ENCODE data around the gene WBP1.
"Not testable (repeated sequence)": the region's sequence is repeated elsewhere in the genome, so short reads cannot be mapped to it uniquely, and the experiment has no call there.

Gene WBP1

DNA sequence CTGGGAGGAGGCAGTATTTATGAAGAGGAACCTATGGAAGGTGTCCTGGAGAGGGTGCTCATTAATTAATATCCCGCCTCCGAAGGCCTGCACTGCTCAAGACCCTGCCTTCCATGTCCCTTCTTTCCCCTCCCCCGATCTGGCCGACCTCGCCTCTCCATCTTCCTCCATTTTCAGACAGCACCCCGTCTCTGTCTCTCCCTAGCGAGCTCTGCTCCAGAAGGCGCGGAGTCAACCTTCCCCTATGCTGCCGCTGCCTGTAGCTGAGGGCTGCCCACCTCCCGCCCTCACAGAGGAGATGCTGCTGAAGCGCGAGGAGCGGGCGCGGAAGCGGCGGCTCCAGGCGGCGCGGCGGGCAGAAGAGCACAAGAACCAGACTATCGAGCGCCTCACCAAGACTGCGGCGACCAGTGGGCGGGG lies 1.1 kb upstream of the WBP1 start:
- peak overlapping the region; percentile 44 for H3K4me2 ChIP-seq (ENCODE audit: low read length)
- peaks cover 6% of the 10 kb centered on the region for H3K4me1 ChIP-seq (ENCODE audit: control insufficient read depth, low read depth, low read length)
- peak overlapping the region; percentile 12 for H2BK5ac ChIP-seq (ENCODE audit: low read length)
- no peak overlapping the region for H2BK120ac ChIP-seq (ENCODE audit: low read depth, low read length)
- peak overlapping the region; percentile 13 for H3K4me3 ChIP-seq (ENCODE audit: low read length)
- no peak overlapping the region for H2AK5ac ChIP-seq (ENCODE audit: low read length)
- H4K8ac ChIP-seq (ENCODE audit: low read depth, low read length) = peak overlapping the region; percentile 43
- peak overlapping the region; percentile 22 for H3K4ac ChIP-seq (ENCODE audit: low read depth, low read length)
- H3K9ac ChIP-seq (ENCODE audit: low read length) = peak overlapping the region; percentile 71
- peaks cover 10% of the 10 kb centered on the region for H3K79me1 ChIP-seq (ENCODE audit: low read length)
- H3K79me2 ChIP-seq (ENCODE audit: control insufficient read depth, insufficient read depth, low read length) = peaks cover 9% of the 10 kb centered on the region
- H3K27me3 ChIP-seq (ENCODE audit: insufficient read depth, low read length, poor library complexity) = no peaks in the 10 kb centered on the region
- peaks cover 3% of the 10 kb centered on the region for H3K36me3 ChIP-seq (ENCODE audit: control insufficient read depth, insufficient read depth, low read length)
- no peak overlapping the region for H3K23ac ChIP-seq (ENCODE audit: low read length)
- H4K5ac ChIP-seq (ENCODE audit: low read length) = no peak overlapping the region
- peak overlapping the region; percentile 77 for H3K56ac ChIP-seq (ENCODE audit: low read length)
- WGBS (ENCODE audit: extremely low coverage, insufficient coverage, low lambda C conversion rate) = no CpG with 5 or more reads among the region's 27 CpGs
- no peak overlapping the region for H3K18ac ChIP-seq (ENCODE audit: low read length)
- DNase-seq = no peak
- peak overlapping the region; percentile 74 for H3K27ac ChIP-seq (ENCODE audit: low read depth, low read length)
- no peak overlapping the region for H2BK15ac ChIP-seq (replicated peaks; ENCODE audit: low read depth)

DNA sequence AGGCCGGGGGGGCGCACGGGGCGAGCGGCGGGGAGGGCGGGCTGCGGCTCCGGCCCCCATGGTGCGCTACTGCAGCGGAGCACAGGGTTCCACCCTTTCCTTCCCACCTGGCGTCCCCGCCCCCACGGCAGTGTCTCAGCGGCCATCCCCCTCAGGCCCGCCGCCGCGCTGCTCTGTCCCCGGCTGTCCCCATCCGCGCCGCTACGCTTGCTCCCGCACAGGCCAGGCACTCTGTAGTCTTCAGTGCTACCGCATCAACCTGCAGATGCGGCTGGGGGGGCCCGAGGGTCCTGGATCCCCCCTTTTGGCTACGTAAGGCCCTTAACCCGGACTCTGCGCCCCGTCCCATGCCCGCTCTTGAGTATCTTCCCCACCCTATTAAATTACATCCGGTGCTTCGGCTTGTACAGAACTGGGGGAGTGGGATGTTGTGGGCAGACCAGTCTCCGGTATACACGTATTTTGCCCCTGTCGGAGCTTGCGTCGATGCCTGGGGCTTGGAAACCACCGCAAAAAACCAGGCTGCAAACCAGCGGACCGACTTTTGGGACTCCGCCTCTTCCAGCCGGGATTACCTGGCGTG lies 598 bp upstream of the WBP1 start:
- Histone ChIP-seq H3K79me2 (ENCODE audit: control insufficient read depth, insufficient read depth, low read length) (peaks cover 9% of the 10 kb centered on the region), H2BK120ac (ENCODE audit: low read depth, low read length) (no peak overlapping the region), H4K5ac (ENCODE audit: low read length) (no peak overlapping the region), H2BK5ac (ENCODE audit: low read length) (peak overlapping the region; percentile 76), H3K4me2 (ENCODE audit: low read length) (peak overlapping the region; percentile 86), H3K4me3 (ENCODE audit: low read length) (peak overlapping the region; percentile 68), H4K8ac (ENCODE audit: low read depth, low read length) (no peak overlapping the region), H3K4me1 (ENCODE audit: control insufficient read depth, low read depth, low read length) (peaks cover 6% of the 10 kb centered on the region), H3K18ac (ENCODE audit: low read length) (peak overlapping the region; percentile 34), H3K4ac (ENCODE audit: low read depth, low read length) (peak overlapping the region; percentile 22), H3K23ac (ENCODE audit: low read length) (no peak overlapping the region), H3K36me3 (ENCODE audit: control insufficient read depth, insufficient read depth, low read length) (peaks cover 3% of the 10 kb centered on the region), H3K9ac (ENCODE audit: low read length) (peak overlapping the region; percentile 93), H2BK15ac (replicated peaks; ENCODE audit: low read depth) (no peak overlapping the region), H2AK5ac (ENCODE audit: low read length) (no peak overlapping the region), H3K27me3 (ENCODE audit: insufficient read depth, low read length, poor library complexity) (no peaks in the 10 kb centered on the region), H3K56ac (ENCODE audit: low read length) (peak overlapping the region; percentile 97), H3K79me1 (ENCODE audit: low read length) (peaks cover 10% of the 10 kb centered on the region), H3K27ac (ENCODE audit: low read depth, low read length) (peak overlapping the region; percentile 93)
- DNase-seq = peak; percentile 80
- WGBS (ENCODE audit: extremely low coverage, insufficient coverage, low lambda C conversion rate) = no CpG with 5 or more reads among the region's 46 CpGs

DNA sequence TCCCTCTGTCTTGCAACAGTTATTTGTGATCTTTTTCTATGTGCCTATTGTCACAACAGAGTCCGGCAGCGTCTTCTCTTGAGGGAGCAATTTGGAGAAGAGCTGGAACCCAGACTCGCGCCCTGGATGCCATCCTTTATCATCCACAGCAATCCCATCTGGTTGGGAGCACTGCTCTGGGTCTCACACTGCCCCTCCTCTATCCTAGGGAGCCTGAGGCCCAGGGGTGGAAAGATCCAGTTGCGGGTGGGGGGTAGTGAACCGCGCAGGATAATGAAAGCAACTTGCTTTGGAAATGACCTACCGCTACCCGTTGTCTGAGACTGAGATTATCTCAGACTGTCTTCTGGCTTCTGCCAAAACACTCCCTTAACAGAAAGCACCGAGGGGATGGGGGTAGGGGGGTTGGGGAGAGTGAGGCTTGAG lies 713 bp downstream of the WBP1 start:
- no peak overlapping the region for H2BK120ac ChIP-seq (ENCODE audit: low read depth, low read length)
- peak overlapping the region; percentile 100 for H3K56ac ChIP-seq (ENCODE audit: low read length)
- no peak overlapping the region for H3K27ac ChIP-seq (ENCODE audit: low read depth, low read length)
- H2AK5ac ChIP-seq (ENCODE audit: low read length) = peak overlapping the region; percentile 84
- peaks cover 3% of the 10 kb centered on the region for H3K36me3 ChIP-seq (ENCODE audit: control insufficient read depth, insufficient read depth, low read length)
- no peak overlapping the region for H2BK15ac ChIP-seq (replicated peaks; ENCODE audit: low read depth)
- H3K18ac ChIP-seq (ENCODE audit: low read length) = no peak overlapping the region
- peak overlapping the region; percentile 82 for H4K5ac ChIP-seq (ENCODE audit: low read length)
- H3K27me3 ChIP-seq (ENCODE audit: insufficient read depth, low read length, poor library complexity) = no peaks in the 10 kb centered on the region
- H3K9ac ChIP-seq (ENCODE audit: low read length) = peak overlapping the region; percentile 100
- no CpG with 5 or more reads among the region's 10 CpGs for WGBS (ENCODE audit: extremely low coverage, insufficient coverage, low lambda C conversion rate)
- no peak overlapping the region for H3K23ac ChIP-seq (ENCODE audit: low read length)
- peaks cover 6% of the 10 kb centered on the region for H3K4me1 ChIP-seq (ENCODE audit: control insufficient read depth, low read depth, low read length)
- peak overlapping the region; percentile 99 for H3K4me3 ChIP-seq (ENCODE audit: low read length)
- H4K8ac ChIP-seq (ENCODE audit: low read depth, low read length) = no peak overlapping the region
- peak overlapping the region; percentile 28 for H3K4ac ChIP-seq (ENCODE audit: low read depth, low read length)
- peak overlapping the region; percentile 96 for H3K4me2 ChIP-seq (ENCODE audit: low read length)
- H3K79me2 ChIP-seq (ENCODE audit: control insufficient read depth, insufficient read depth, low read length) = peaks cover 9% of the 10 kb centered on the region
- DNase-seq = no peak
- peak overlapping the region; percentile 35 for H2BK5ac ChIP-seq (ENCODE audit: low read length)
- peaks cover 10% of the 10 kb centered on the region for H3K79me1 ChIP-seq (ENCODE audit: low read length)

DNA sequence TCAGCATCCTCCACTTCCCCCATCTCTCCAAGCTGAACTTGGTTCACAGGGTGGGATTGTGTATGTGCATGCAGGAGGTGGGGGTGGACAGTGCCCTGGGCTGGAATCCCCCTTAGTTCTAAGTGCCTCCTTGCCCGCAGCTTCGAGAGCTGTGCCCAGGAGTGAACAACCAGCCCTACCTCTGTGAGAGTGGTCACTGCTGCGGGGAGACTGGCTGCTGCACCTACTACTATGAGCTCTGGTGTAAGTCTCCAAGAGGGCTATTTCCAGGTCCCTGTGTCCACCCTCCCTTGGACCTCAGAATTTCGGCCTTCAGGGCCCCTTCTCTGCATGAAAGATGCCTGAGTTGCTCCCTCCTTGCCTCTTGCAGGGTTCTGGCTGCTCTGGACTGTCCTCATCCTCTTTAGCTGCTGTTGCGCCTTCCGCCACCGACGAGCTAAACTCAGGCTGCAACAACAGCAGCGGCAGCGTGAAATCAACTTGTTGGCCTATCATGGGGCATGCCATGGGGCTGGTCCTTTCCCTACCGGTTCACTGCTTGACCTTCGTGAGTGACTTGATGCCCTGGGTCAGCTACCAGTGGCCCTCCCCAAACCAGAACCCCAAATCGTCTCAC lies 1.4 kb downstream of the WBP1 start:
- not testable (repeated sequence) for H3K27me3 ChIP-seq (ENCODE audit: insufficient read depth, low read length, poor library complexity); H3K4me1 ChIP-seq (ENCODE audit: control insufficient read depth, low read depth, low read length); H2BK15ac ChIP-seq (replicated peaks; ENCODE audit: low read depth); H3K4me3 ChIP-seq (ENCODE audit: low read length); H3K36me3 ChIP-seq (ENCODE audit: control insufficient read depth, insufficient read depth, low read length); DNase-seq; H2BK120ac ChIP-seq (ENCODE audit: low read depth, low read length); H3K18ac ChIP-seq (ENCODE audit: low read length); H4K8ac ChIP-seq (ENCODE audit: low read depth, low read length); H2AK5ac ChIP-seq (ENCODE audit: low read length); H4K5ac ChIP-seq (ENCODE audit: low read length); H3K27ac ChIP-seq (ENCODE audit: low read depth, low read length); H2BK5ac ChIP-seq (ENCODE audit: low read length); H3K23ac ChIP-seq (ENCODE audit: low read length); H3K4ac ChIP-seq (ENCODE audit: low read depth, low read length)
- WGBS (ENCODE audit: extremely low coverage, insufficient coverage, low lambda C conversion rate) = no CpG with 5 or more reads among the region's 13 CpGs
- Histone ChIP-seq H3K9ac (ENCODE audit: low read length) (peak overlapping the region; percentile 100), H3K56ac (ENCODE audit: low read length) (peak overlapping the region; percentile 100), H3K79me1 (ENCODE audit: low read length) (peaks cover 13% of the 10 kb centered on the region), H3K4me2 (ENCODE audit: low read length) (peak overlapping the region; percentile 4), H3K79me2 (ENCODE audit: control insufficient read depth, insufficient read depth, low read length) (peaks cover 13% of the 10 kb centered on the region)

GRCh38 chr2:74460187-74460586 lies 1.9 kb downstream of the WBP1 start:
- not testable (repeated sequence) for H3K4me3 ChIP-seq (ENCODE audit: low read length); H2BK15ac ChIP-seq (replicated peaks; ENCODE audit: low read depth); H3K23ac ChIP-seq (ENCODE audit: low read length); H2AK5ac ChIP-seq (ENCODE audit: low read length); H3K9ac ChIP-seq (ENCODE audit: low read length); H3K18ac ChIP-seq (ENCODE audit: low read length); H3K4me1 ChIP-seq (ENCODE audit: control insufficient read depth, low read depth, low read length); DNase-seq; H2BK5ac ChIP-seq (ENCODE audit: low read length); H3K36me3 ChIP-seq (ENCODE audit: control insufficient read depth, insufficient read depth, low read length); H4K5ac ChIP-seq (ENCODE audit: low read length); H3K27me3 ChIP-seq (ENCODE audit: insufficient read depth, low read length, poor library complexity); H3K4me2 ChIP-seq (ENCODE audit: low read length); H2BK120ac ChIP-seq (ENCODE audit: low read depth, low read length); H3K4ac ChIP-seq (ENCODE audit: low read depth, low read length); H3K56ac ChIP-seq (ENCODE audit: low read length); H4K8ac ChIP-seq (ENCODE audit: low read depth, low read length); H3K27ac ChIP-seq (ENCODE audit: low read depth, low read length)
- Histone ChIP-seq H3K79me1 (ENCODE audit: low read length) (peaks cover 13% of the 10 kb centered on the region), H3K79me2 (ENCODE audit: control insufficient read depth, insufficient read depth, low read length) (peaks cover 17% of the 10 kb centered on the region)
- no CpG with 5 or more reads among the region's 10 CpGs for WGBS (ENCODE audit: extremely low coverage, insufficient coverage, low lambda C conversion rate)
